Peyer's patch (tissue), 4 donors: ENCODE measurements around the gene RIMBP2. TPM values are rescaled to one million over a fixed set of nuclear protein-coding genes. Genes with fewer than 3 reads are reported as not detected.
A peak's percentile ranks its signal among the peaks of the same experiment; 100 is the strongest.

Experiments used
- DNase-seq, 3 donors: peaks; one replicate each; pipeline ENCODE4 v3.0.0-alpha.2; 2017 to 2019
- H3K27ac ChIP-seq, 4 donors: fragments of 200-600 bp; sonication (generic); one replicate each; pipeline ENCODE4 v1.5.1; 2016 to 2019
- H3K27me3 ChIP-seq, 2 donors: fragments of 200-600 bp; sonication (generic); one replicate each; pipeline ENCODE4 v1.5.1; 2019
- H3K36me3 ChIP-seq, 3 donors: fragments of 200-600 bp; sonication (generic); one replicate each; pipeline ENCODE4 v1.5.1; 2016 to 2019
- H3K4me1 ChIP-seq, 4 donors: fragments of 200-600 bp; sonication (generic); one replicate each; pipeline ENCODE4 v1.5.1; 2016 to 2019
- H3K4me3 ChIP-seq, 4 donors: fragments of 200-600 bp; sonication (generic); 1 replicate in 3 of 4; 2 replicates in 1 of 4; pipeline ENCODE4 v1.5.1; 2016 to 2019; ENCODE audit warnings: mild to moderate bottlenecking in 1 of 4
- H3K9me3 ChIP-seq, 4 donors: fragments of 200-600 bp; sonication (generic); one replicate each; pipeline ENCODE4 v1.5.1; 2016 to 2019; ENCODE audit warnings: mild to moderate bottlenecking in 1 of 4
- POLR2A ChIP-seq, 2 donors: fragments of 450-650 bp; IDR thresholded peaks; one replicate each; pipeline ENCODE4 v1.5.1; 2017; ENCODE audit warnings: antibody characterized with exemption in 2 of 2, mild to moderate bottlenecking in 2 of 2, moderate library complexity in 2 of 2
- total RNA-seq, 4 donors: library from RNA; depleted of rRNA; stranded (reverse); fragments of >200 nt; gene quantifications; one replicate each; pipeline ENCODE4 v1.1.0, GENCODE V29; 2016
- TF ChIP-seq, protein P1 (sequence below), 6 experiments: fragments of 450-650 bp in 4 of 6; fragments of 200-600 bp in 2 of 6; sonication (generic) in 1 of 6; IDR thresholded peaks; one replicate each; pipeline ENCODE4 v1.5.1; 2017 to 2019; ENCODE audit warnings: antibody characterized with exemption in 6 of 6, mild to moderate bottlenecking in 3 of 6, moderate library complexity in 1 of 6

The RIMBP2 gene
- total RNA-seq, result 10 to 100 TPM in 3 of 4 donors, 1 to 10 TPM in 1; 8.8 to 19.8 (median 16.0) TPM

DNA sequence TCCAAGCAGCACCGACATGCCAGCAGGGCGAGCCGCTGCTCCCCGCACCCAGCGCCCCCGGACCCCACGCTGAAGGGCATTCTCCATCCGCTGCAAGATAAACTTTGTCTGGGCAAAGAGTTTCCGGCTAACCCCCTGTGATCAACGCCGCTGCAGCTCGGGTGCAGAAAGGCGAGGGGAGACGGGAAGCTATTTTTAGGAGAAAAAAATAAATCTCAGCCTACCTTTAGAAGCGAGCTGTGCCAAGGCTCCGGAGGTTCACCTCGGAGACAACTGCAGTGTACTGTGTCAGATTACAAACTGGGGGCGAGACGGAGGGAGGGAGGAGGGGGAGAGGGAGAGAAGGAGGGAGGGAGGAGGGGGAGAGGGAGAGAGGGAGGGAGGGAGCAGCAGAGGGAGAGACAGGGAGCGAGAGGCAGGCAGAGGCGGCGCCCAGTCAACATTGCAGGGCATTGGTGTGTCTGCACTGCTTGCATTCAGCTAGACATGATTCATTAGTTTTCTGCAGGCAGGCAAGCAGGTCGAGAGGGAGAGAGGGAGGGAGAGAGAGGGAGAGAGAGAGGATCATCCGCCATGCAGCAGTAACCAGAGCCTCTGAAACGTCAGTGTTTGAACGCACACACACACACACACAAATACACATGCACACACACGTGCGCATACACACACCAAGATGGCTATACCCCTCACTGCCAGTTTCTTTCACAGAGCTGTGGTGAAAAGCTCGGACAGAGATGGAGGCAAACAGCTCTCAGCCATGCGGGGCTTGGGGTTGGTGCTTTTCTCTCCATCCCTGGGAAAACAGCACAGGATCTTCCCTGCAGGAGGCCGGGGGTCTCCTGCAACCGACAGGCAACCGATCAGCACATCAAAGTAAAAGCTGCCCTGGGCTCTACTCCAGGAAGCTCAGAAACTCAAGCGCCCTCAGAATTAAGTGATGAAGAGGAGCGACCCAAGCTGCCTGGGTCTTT, at the start of gene RIMBP2:
RIMBP2 (minus strand) TSS at position 302 of the 971 bp plus-strand sequence. CDS start 237,286 bp downstream, outside the sequence.
- Histone ChIP-seq H3K27ac (no peak within 1 kb of the TSS), H3K9me3 (no peaks in the 10 kb centered on the region), H3K36me3 (no peaks in the 10 kb centered on the region), H3K4me1 (peaks cover 0 to 14% (median 0%) of the 10 kb centered on the region in 4 donors), H3K4me3 (peak within 1 kb of the TSS in 1 of 4 donors; percentile 45), H3K27me3 (peaks cover 0 to 5% of the 10 kb centered on the region in 2 donors)
- no peak for TF ChIP-seq POLR2A (IDR thresholded peaks at IDR 0.05)
- TF ChIP-seq, protein P1, sequence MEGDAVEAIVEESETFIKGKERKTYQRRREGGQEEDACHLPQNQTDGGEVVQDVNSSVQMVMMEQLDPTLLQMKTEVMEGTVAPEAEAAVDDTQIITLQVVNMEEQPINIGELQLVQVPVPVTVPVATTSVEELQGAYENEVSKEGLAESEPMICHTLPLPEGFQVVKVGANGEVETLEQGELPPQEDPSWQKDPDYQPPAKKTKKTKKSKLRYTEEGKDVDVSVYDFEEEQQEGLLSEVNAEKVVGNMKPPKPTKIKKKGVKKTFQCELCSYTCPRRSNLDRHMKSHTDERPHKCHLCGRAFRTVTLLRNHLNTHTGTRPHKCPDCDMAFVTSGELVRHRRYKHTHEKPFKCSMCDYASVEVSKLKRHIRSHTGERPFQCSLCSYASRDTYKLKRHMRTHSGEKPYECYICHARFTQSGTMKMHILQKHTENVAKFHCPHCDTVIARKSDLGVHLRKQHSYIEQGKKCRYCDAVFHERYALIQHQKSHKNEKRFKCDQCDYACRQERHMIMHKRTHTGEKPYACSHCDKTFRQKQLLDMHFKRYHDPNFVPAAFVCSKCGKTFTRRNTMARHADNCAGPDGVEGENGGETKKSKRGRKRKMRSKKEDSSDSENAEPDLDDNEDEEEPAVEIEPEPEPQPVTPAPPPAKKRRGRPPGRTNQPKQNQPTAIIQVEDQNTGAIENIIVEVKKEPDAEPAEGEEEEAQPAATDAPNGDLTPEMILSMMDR (IDR thresholded peaks at IDR 0.05), result no peak
- DNase-seq, result no peak

DNA sequence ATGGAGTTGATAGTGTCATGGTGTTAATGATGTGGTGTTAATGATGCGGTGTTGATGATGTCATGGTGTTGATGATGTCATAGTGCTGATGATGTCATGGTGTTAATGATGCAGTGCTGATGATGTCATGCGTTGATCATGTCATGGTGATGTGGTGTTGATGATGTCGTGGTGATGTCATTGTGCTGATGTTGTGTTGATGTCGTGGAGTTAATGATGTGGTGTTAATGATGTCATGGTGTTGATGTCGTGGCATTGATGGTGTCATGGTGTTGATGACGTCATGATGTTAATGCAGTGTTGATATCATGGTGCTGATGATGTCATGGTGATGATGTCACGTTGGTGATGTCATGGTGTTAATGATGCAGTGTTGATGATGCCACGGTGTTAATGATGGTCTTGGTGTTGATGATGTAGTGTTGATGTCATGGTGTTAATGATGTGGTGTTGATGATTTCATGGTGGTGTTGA, 49.1 kb upstream of the RIMBP2 start:
- DNase-seq, result no peak
- TF ChIP-seq POLR2A (IDR thresholded peaks at IDR 0.05), result no peak
- TF ChIP-seq, protein P1 (IDR thresholded peaks at IDR 0.05), result no peak
- no peak overlapping the region for H3K27ac ChIP-seq

GRCh38 chr12:130764475-130765185, 48.5 kb upstream of the RIMBP2 start:
- Histone ChIP-seq H3K4me1 (no peaks in the 10 kb centered on the region), H3K27ac (no peak overlapping the region), H3K27me3 (no peaks in the 10 kb centered on the region), H3K4me3 (no peak overlapping the region), H3K9me3 (no peaks in the 10 kb centered on the region), H3K36me3 (no peaks in the 10 kb centered on the region)
- DNase-seq, result no peak
- TF ChIP-seq, protein P1 (IDR thresholded peaks at IDR 0.05), result no peak
- TF ChIP-seq POLR2A (IDR thresholded peaks at IDR 0.05), result no peak

More for the DNA sequence above, 49.1 kb upstream of the RIMBP2 start:
- Histone ChIP-seq H3K4me3 (no peak overlapping the region), H3K27me3 (no peaks in the 10 kb centered on the region), H3K9me3 (no peaks in the 10 kb centered on the region), H3K4me1 (no peaks in the 10 kb centered on the region), H3K36me3 (no peaks in the 10 kb centered on the region)

DNA sequence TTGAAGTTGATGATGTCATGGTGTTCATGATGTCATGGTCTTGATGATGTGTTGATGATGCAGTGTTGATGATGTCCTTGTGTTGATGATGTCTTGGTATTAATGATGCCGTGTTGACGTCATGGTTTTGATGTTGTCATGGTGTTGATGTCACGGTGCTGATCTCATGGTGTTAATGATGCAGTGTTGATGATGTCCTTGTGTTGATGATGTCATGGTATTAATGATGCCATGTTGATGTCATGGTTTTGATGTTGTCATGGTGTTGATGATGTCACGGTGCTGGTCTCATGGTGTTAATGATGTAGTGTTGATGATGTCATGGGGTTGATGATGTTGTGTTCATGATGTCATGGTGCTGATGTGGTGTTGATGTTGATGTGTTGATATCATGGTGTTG, 48.0 kb upstream of the RIMBP2 start:
- H3K4me3 ChIP-seq, result no peak overlapping the region
- DNase-seq, result no peak
- no peaks in the 10 kb centered on the region for H3K9me3 ChIP-seq
- no peaks in the 10 kb centered on the region for H3K4me1 ChIP-seq
- no peaks in the 10 kb centered on the region for H3K27me3 ChIP-seq
- no peaks in the 10 kb centered on the region for H3K36me3 ChIP-seq
- TF ChIP-seq, protein P1 (IDR thresholded peaks at IDR 0.05), result no peak
- no peak for TF ChIP-seq POLR2A (IDR thresholded peaks at IDR 0.05)
- H3K27ac ChIP-seq, result no peak overlapping the region

DNA sequence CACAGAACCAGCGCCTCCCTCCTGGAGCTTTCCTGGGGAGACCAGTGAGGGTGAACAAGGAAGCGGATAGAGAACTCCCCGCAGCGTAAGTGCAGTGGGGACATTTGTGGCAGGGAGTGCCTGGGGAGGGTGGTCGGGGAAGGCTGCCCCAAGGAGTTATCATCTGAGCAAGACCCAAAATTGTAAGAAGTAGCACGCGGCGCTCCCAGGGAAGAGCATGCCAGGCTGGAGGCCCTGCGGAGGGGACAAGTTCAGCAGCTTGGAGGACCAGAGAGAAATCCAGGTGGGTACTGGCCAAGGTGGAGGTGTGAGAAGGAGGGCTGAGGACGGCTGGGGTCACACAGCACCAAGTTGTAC, 46.2 kb upstream of the RIMBP2 start:
- Histone ChIP-seq H3K4me3 (no peak overlapping the region), H3K9me3 (no peaks in the 10 kb centered on the region), H3K36me3 (no peaks in the 10 kb centered on the region), H3K27ac (no peak overlapping the region), H3K4me1 (no peaks in the 10 kb centered on the region), H3K27me3 (no peaks in the 10 kb centered on the region)
- no peak for TF ChIP-seq POLR2A (IDR thresholded peaks at IDR 0.05)
- TF ChIP-seq, protein P1 (IDR thresholded peaks at IDR 0.05), result no peak
- no peak for DNase-seq
